K562 (cell line): ENCODE data around the gene VPREB1. TPM values are rescaled to one million over a fixed set of nuclear protein-coding genes. Genes with fewer than 3 reads are reported as not detected.

ENCODE experiments used
- CEBPB ChIP-seq: fragments of 450-650 bp; IDR thresholded peaks from 2 replicates; pipeline ENCODE4 v1.6.1; 2016; ENCODE audit warnings: missing genetic modification characterization, missing compliant biosample characterization
- HDAC3 ChIP-seq: fragments of 450-650 bp; IDR thresholded peaks from 2 replicates; pipeline ENCODE4 v1.6.1; 2018; ENCODE audit warnings: borderline replicate concordance, mild to moderate bottlenecking, moderate library complexity; ENCODE audit not compliant: partially characterized antibody
- IRF2 ChIP-seq: sonication (generic); formaldehyde crosslinking; IDR thresholded peaks from 2 replicates; pipeline ENCODE4 v1.8.1; 2022; ENCODE audit warnings: mild to moderate bottlenecking, missing genetic modification reagents
- L3MBTL2 ChIP-seq: fragments of 450-650 bp; IDR thresholded peaks from 2 replicates; pipeline ENCODE4 v1.6.1; 2016; ENCODE audit warnings: mild to moderate bottlenecking, moderate library complexity
- MCM3 ChIP-seq: fragments of 450-650 bp; IDR thresholded peaks from 2 replicates; pipeline ENCODE4 v1.6.1; 2016
- MCM7 ChIP-seq, 2 experiments: fragments of 450-650 bp; IDR thresholded peaks; 2 replicates each; pipeline ENCODE4 v1.6.1; 2016 to 2018
- MLX ChIP-seq, 2 experiments: fragments of 450-650 bp in 1 of 2; sonication (generic) in 1 of 2; formaldehyde crosslinking; conservative IDR thresholded peaks; 2 replicates each; pipeline versions ENCODE4 v1.4.0 to v1.8.1; 2020 to 2022; ENCODE audit warnings: mild to moderate bottlenecking in 1 of 2, missing genetic modification reagents in 1 of 2
- NCOA6 ChIP-seq: fragments of 450-650 bp; IDR thresholded peaks from 2 replicates; pipeline ENCODE4 v1.6.1; 2017; ENCODE audit warnings: mild to moderate bottlenecking
- NEUROD1 ChIP-seq: fragments of 150-350 bp; IDR thresholded peaks from 2 replicates; pipeline ENCODE4 v1.6.1; 2014; ENCODE audit warnings: borderline replicate concordance, low read length, low read depth; ENCODE audit not compliant: partially characterized antibody
- NFE2L1 ChIP-seq: fragments of 450-650 bp; IDR thresholded peaks from 2 replicates; pipeline ENCODE4 v1.6.1; 2016; ENCODE audit warnings: missing genetic modification characterization, low read depth, mild to moderate bottlenecking, missing compliant biosample characterization, moderate library complexity, borderline replicate concordance
- NR4A1 ChIP-seq, 2 experiments: fragments of 250-450 bp in 1 of 2; fragments of 450-650 bp in 1 of 2; sonication (Bioruptor Pico) in 1 of 2; IDR thresholded peaks; 2 replicates each; pipeline versions ENCODE4 v1.4.0 to v1.6.1; 2016 to 2020; ENCODE audit warnings: mild to moderate bottlenecking in 2 of 2, missing compliant biosample characterization in 1 of 2, missing genetic modification characterization in 1 of 2, moderate library complexity in 1 of 2
- PHB ChIP-seq: fragments of 250-450 bp; sonication (Bioruptor Pico); IDR thresholded peaks from 2 replicates; pipeline ENCODE4 v1.5.0; 2021
- PURB ChIP-seq: sonication (generic); formaldehyde crosslinking; IDR thresholded peaks from 2 replicates; pipeline ENCODE4 v1.9.0; 2021; ENCODE audit warnings: low read depth, mild to moderate bottlenecking, missing genetic modification reagents
- RBM15 ChIP-seq: fragments of 200-400 bp; formaldehyde crosslinking; IDR thresholded peaks from 2 replicates; pipeline ENCODE4 v1.6.1; 2018; ENCODE audit warnings: mild to moderate bottlenecking, low read length, moderate library complexity; ENCODE audit not compliant: insufficient read depth
- SIRT6 ChIP-seq: IDR thresholded peaks from one replicate; pipeline ENCODE4 v1.6.1; 2012; ENCODE audit warnings: low read depth, mild to moderate bottlenecking, control low read depth, inconsistent platforms, low read length, moderate library complexity
- SUPT5H ChIP-seq: fragments of 450-650 bp; IDR thresholded peaks from 2 replicates; pipeline ENCODE4 v1.6.1; 2016
- TAF15 ChIP-seq: fragments of 200-400 bp; formaldehyde crosslinking; IDR thresholded peaks from 2 replicates; pipeline ENCODE4 v1.6.1; 2017; ENCODE audit warnings: mild to moderate bottlenecking, low read depth, low read length, moderate library complexity
- ZFPM2 ChIP-seq: fragments of 250-450 bp; sonication (Bioruptor Pico); IDR thresholded peaks from 2 replicates; pipeline ENCODE4 v1.5.1; 2022; ENCODE audit warnings: mild to moderate bottlenecking
- polyA plus RNA-seq, 8 experiments: library from polyadenylated mRNA; depleted of rRNA in 4 of 8; stranded (reverse) in 5 of 8; unstranded in 3 of 8; fragments of >200 nt; fragmentation: Nextera tagmentation in 2 of 8; fragmentation: Illumina TruSeq in 1 of 8; extraction: Ambion mirVana in 2 of 8; extraction: Trizol in 1 of 8; gene quantifications; 2 replicates each; pipeline versions ENCODE4 v1.2.1 to v1.2.3, GENCODE V29; 2011 to 2014; ENCODE audit warnings: inconsistent platforms in 1 of 8, missing spikeins in 1 of 8
- total RNA-seq, 7 experiments: library from RNA; depleted of rRNA in 6 of 7; stranded (reverse); fragments of >200 nt in 6 of 7; fragmentation: Illumina TruSeq in 2 of 7; extraction: Trizol in 2 of 7; gene quantifications; 2 replicates each; pipeline versions ENCODE4 v1.2.1 to v1.2.3, GENCODE V29; 2011 to 2021; ENCODE audit warnings: low replicate concordance in 1 of 7
- TF ChIP-seq, protein P1 (sequence below): fragments of 450-650 bp; IDR thresholded peaks from 2 replicates; pipeline ENCODE4 v1.6.1; 2016; ENCODE audit warnings: missing biosample characterization, missing genetic modification characterization
- TF ChIP-seq, protein P2 (sequence below): sonication (generic); formaldehyde crosslinking; IDR thresholded peaks from 2 replicates; pipeline ENCODE4 v1.8.0; 2023; ENCODE audit warnings: missing genetic modification reagents, mild to moderate bottlenecking, borderline replicate concordance
- TF ChIP-seq, protein P3 (sequence below): fragments of 250-450 bp; sonication (Bioruptor Pico); IDR thresholded peaks from 2 replicates; pipeline ENCODE4 v1.4.0; 2020; ENCODE audit warnings: mild to moderate bottlenecking, moderate library complexity

Gene VPREB1
- total and polyA plus RNA-seq, 9 of the 15 experiments (the other 6 are each of a cell fraction or from before 2014, with no cell fraction given) = not detected

GRCh38 chr22:22214819-22215329 lies 29.7 kb upstream of the VPREB1 start (continued):
- TF ChIP-seq, protein P1, sequence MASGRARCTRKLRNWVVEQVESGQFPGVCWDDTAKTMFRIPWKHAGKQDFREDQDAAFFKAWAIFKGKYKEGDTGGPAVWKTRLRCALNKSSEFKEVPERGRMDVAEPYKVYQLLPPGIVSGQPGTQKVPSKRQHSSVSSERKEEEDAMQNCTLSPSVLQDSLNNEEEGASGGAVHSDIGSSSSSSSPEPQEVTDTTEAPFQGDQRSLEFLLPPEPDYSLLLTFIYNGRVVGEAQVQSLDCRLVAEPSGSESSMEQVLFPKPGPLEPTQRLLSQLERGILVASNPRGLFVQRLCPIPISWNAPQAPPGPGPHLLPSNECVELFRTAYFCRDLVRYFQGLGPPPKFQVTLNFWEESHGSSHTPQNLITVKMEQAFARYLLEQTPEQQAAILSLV = no peak
- no peak for TF ChIP-seq HDAC3
- no peak for TF ChIP-seq SUPT5H
- TF ChIP-seq, protein P2, sequence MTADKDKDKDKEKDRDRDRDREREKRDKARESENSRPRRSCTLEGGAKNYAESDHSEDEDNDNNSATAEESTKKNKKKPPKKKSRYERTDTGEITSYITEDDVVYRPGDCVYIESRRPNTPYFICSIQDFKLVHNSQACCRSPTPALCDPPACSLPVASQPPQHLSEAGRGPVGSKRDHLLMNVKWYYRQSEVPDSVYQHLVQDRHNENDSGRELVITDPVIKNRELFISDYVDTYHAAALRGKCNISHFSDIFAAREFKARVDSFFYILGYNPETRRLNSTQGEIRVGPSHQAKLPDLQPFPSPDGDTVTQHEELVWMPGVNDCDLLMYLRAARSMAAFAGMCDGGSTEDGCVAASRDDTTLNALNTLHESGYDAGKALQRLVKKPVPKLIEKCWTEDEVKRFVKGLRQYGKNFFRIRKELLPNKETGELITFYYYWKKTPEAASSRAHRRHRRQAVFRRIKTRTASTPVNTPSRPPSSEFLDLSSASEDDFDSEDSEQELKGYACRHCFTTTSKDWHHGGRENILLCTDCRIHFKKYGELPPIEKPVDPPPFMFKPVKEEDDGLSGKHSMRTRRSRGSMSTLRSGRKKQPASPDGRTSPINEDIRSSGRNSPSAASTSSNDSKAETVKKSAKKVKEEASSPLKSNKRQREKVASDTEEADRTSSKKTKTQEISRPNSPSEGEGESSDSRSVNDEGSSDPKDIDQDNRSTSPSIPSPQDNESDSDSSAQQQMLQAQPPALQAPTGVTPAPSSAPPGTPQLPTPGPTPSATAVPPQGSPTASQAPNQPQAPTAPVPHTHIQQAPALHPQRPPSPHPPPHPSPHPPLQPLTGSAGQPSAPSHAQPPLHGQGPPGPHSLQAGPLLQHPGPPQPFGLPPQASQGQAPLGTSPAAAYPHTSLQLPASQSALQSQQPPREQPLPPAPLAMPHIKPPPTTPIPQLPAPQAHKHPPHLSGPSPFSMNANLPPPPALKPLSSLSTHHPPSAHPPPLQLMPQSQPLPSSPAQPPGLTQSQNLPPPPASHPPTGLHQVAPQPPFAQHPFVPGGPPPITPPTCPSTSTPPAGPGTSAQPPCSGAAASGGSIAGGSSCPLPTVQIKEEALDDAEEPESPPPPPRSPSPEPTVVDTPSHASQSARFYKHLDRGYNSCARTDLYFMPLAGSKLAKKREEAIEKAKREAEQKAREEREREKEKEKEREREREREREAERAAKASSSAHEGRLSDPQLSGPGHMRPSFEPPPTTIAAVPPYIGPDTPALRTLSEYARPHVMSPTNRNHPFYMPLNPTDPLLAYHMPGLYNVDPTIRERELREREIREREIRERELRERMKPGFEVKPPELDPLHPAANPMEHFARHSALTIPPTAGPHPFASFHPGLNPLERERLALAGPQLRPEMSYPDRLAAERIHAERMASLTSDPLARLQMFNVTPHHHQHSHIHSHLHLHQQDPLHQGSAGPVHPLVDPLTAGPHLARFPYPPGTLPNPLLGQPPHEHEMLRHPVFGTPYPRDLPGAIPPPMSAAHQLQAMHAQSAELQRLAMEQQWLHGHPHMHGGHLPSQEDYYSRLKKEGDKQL = 0 out of 2 replicates have a peak, but pooled peaks have one; percentile 57
- TF ChIP-seq NEUROD1 = no peak
- TF ChIP-seq L3MBTL2 = no peak
- TF ChIP-seq IRF2 (CRISPR knock-in tag) = peak; percentile 75; the same call in 1 of the 2 replicates
- TF ChIP-seq ZFPM2 = no peak
- 0 out of 2 replicates have a peak, but pooled peaks have one; percentile 27 for TF ChIP-seq PHB
- no peak for TF ChIP-seq NCOA6
- TF ChIP-seq MCM7 (IDR thresholded peaks at IDR 0.05) = peak in 1 of 2 experiments; percentile 91; a peak in 1 of 4 replicates
- TF ChIP-seq CEBPB (tag) = no peak
- TF ChIP-seq MCM3 = peak; percentile 67; the same call in 1 of the 2 replicates
- TF ChIP-seq RBM15 = no peak
- no peak for TF ChIP-seq TAF15
- TF ChIP-seq, protein P3, sequence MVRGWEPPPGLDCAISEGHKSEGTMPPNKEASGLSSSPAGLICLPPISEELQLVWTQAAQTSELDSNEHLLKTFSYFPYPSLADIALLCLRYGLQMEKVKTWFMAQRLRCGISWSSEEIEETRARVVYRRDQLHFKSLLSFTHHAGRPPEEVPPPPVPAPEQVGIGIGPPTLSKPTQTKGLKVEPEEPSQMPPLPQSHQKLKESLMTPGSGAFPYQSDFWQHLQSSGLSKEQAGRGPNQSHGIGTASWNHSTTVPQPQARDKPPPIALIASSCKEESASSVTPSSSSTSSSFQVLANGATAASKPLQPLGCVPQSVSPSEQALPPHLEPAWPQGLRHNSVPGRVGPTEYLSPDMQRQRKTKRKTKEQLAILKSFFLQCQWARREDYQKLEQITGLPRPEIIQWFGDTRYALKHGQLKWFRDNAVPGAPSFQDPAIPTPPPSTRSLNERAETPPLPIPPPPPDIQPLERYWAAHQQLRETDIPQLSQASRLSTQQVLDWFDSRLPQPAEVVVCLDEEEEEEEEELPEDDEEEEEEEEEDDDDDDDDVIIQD (CRISPR knock-in tag) = no peak
- no peak for TF ChIP-seq PURB
- no peak; the same call in 1 of the 2 replicates for TF ChIP-seq NR4A1 (CRISPR knock-in tag; IDR thresholded peaks at IDR 0.05)
- no peak for TF ChIP-seq NR4A1 (tag; IDR thresholded peaks at IDR 0.05)
- 0 out of 4 replicates have a peak, but pooled peaks of 1 of the 2 experiments have one; percentile 54 for TF ChIP-seq MLX (CRISPR knock-in tag; conservative IDR thresholded peaks at IDR 0.05)
- TF ChIP-seq SIRT6 = no peak
- TF ChIP-seq NFE2L1 = no peak
